Measurements from ENCODE around the gene TMEM39A.

TMEM39A gene

DNA sequence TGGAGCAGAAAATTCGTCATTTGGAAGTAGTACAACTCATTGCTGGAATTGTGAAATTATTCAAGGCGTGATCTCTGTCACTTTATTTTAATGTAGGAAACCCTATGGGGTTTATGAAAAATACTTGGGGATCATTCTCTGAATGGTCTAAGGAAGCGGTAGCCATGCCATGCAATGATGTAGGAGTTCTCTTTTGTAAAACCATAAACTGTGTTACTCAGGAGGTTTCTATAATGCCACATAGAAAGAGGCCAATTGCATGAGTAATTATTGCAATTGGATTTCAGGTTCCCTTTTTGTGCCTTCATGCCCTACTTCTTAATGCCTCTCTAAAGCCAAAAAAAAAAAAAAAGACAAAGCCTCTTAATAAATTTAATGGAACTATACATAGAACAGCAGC, 29.4 kb upstream of the TMEM39A start:
- DNase-seq (ENCODE audit: low read depth): no peak
- peaks cover 36% of the 10 kb centered on the region for H3K36me3 ChIP-seq (ENCODE audit: control insufficient read depth, insufficient read depth, low read length, severe bottlenecking)
- H3K4me1 ChIP-seq (ENCODE audit: control insufficient read depth, insufficient read depth, low read length): peaks cover 6% of the 10 kb centered on the region
- H3K4me3 ChIP-seq (ENCODE audit: low read length): no peak overlapping the region
- no peaks in the 10 kb centered on the region for H3K27me3 ChIP-seq (replicated peaks; ENCODE audit: control insufficient read depth, insufficient read depth, low read length)
- no peaks in the 10 kb centered on the region for H3K9me3 ChIP-seq (ENCODE audit: control insufficient read depth, low read length)
- H3K9ac ChIP-seq (ENCODE audit: low read length): no peak overlapping the region

DNA sequence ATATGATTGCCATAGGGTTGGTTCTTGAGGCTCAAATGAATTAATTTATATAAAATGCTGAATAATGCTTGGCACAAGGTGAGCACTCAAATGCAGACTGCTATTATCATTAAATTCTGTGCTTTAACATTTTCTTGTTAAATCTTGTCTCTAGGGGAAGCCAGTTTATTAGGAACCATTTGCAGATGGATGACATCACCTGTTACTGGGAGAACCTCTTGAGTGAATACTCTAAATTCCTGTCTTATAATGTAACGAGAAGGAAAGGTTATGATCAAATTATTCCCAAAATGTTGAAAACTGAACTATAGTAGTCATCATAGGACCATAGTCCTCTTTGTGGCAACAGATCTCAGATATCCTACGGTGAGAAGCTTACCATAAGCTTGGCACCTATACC, 28.7 kb upstream of the TMEM39A start:
- Histone ChIP-seq H3K4me1 (ENCODE audit: control insufficient read depth, insufficient read depth, low read length) (no peaks in the 10 kb centered on the region), H3K36me3 (ENCODE audit: control insufficient read depth, insufficient read depth, low read length, severe bottlenecking) (peaks cover 40% of the 10 kb centered on the region), H3K9me3 (ENCODE audit: control insufficient read depth, low read length) (no peaks in the 10 kb centered on the region), H3K4me3 (ENCODE audit: low read length) (no peak overlapping the region), H3K9ac (ENCODE audit: low read length) (no peak overlapping the region), H3K27me3 (replicated peaks; ENCODE audit: control insufficient read depth, insufficient read depth, low read length) (no peaks in the 10 kb centered on the region)
- DNase-seq (ENCODE audit: low read depth): no peak

DNA sequence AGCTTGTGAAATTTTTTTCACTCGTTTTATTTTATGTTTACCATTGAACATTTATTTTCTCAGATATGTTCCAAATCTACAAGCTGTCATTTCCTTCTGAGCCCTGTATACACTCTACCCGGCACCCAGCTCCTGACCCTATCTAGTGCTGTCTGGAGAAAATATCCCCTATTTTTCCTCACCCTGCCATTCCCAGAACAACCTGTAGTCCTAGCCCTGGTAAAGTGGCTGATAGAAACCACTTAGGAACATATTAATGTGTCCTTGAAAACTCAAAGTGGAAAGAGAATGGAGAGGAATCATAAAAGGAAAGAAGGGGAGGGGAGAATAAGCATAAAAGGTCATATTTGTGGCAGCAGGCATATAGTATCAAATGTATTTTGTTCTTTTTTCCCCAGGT, 26.7 kb upstream of the TMEM39A start:
- Histone ChIP-seq H3K4me3 (ENCODE audit: low read length) (no peak overlapping the region), H3K4me1 (ENCODE audit: control insufficient read depth, insufficient read depth, low read length) (no peaks in the 10 kb centered on the region), H3K9me3 (ENCODE audit: control insufficient read depth, low read length) (no peaks in the 10 kb centered on the region), H3K27me3 (replicated peaks; ENCODE audit: control insufficient read depth, insufficient read depth, low read length) (no peaks in the 10 kb centered on the region), H3K36me3 (ENCODE audit: control insufficient read depth, insufficient read depth, low read length, severe bottlenecking) (peaks cover 59% of the 10 kb centered on the region), H3K9ac (ENCODE audit: low read length) (no peak overlapping the region)
- DNase-seq (ENCODE audit: low read depth): no peak

DNA sequence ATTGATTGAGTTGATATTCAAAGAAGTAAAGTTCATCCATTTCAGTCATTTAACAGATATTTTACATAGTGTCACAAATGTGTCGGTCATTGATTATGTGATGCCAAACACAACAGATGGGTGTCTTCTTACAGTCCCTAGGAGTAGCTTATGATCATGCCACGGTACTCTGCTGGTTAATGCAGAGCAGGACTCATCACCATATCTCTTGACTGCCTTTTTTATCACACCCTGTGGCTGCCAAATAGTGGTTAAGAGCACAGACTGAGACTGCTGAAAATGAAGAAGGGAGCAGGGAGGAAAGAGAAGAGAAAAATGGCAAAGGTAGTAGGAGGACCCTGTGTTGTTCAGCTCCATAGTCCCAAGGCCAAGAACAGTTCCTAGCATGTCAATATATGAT, 22.1 kb upstream of the TMEM39A start:
- peaks cover 3% of the 10 kb centered on the region for H3K4me1 ChIP-seq (ENCODE audit: control insufficient read depth, insufficient read depth, low read length)
- no peak overlapping the region for H3K9ac ChIP-seq (ENCODE audit: low read length)
- H3K27me3 ChIP-seq (replicated peaks; ENCODE audit: control insufficient read depth, insufficient read depth, low read length): no peaks in the 10 kb centered on the region
- DNase-seq (ENCODE audit: low read depth): no peak
- H3K9me3 ChIP-seq (ENCODE audit: control insufficient read depth, low read length): no peaks in the 10 kb centered on the region
- H3K4me3 ChIP-seq (ENCODE audit: low read length): no peak overlapping the region
- peaks cover 69% of the 10 kb centered on the region for H3K36me3 ChIP-seq (ENCODE audit: control insufficient read depth, insufficient read depth, low read length, severe bottlenecking)

DNA sequence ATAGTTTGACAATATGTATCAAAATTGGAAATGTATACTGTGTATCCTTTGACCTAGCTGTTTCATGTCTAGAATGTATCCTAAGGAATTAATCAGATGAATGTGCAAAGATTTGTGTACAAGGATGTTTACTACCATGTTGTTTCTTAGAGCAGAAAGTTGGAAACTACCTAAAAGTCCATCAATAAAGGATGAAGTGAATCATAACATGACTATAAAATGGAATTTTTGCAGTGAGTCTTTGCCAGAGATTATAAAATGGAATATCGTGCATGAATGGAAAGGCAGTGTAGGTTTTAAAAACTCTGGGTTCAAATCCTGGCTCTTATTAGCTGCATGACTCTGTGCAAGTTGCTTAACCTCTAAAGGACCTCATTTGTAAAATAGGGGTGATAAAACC, 19.7 kb upstream of the TMEM39A start:
- peaks cover 3% of the 10 kb centered on the region for H3K4me1 ChIP-seq (ENCODE audit: control insufficient read depth, insufficient read depth, low read length)
- no peak for DNase-seq (ENCODE audit: low read depth)
- H3K9me3 ChIP-seq (ENCODE audit: control insufficient read depth, low read length): no peaks in the 10 kb centered on the region
- peaks cover 49% of the 10 kb centered on the region for H3K36me3 ChIP-seq (ENCODE audit: control insufficient read depth, insufficient read depth, low read length, severe bottlenecking)
- H3K9ac ChIP-seq (ENCODE audit: low read length): no peak overlapping the region
- H3K27me3 ChIP-seq (replicated peaks; ENCODE audit: control insufficient read depth, insufficient read depth, low read length): no peaks in the 10 kb centered on the region
- H3K4me3 ChIP-seq (ENCODE audit: low read length): no peak overlapping the region

DNA sequence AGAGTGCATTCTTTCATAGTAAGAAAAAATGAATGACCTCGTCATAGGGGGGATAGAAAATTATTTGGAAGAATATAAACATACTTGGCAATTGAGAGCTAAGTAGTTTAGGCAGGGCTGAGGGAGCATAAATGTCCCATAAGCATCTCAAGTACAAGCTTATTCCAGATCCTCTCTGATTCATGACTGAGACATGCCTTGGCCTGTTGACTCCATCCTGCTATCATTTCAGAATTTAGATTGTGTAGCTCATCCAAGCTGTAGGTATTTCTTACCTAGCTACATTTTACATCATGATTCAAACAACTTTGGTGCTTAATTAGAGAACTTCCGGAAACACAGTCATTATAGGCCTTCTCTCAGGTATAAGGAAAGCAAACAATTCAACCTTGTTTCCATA, 17.7 kb upstream of the TMEM39A start:
- Histone ChIP-seq H3K4me1 (ENCODE audit: control insufficient read depth, insufficient read depth, low read length) (peaks cover 3% of the 10 kb centered on the region), H3K9ac (ENCODE audit: low read length) (no peak overlapping the region), H3K4me3 (ENCODE audit: low read length) (no peak overlapping the region), H3K27me3 (replicated peaks; ENCODE audit: control insufficient read depth, insufficient read depth, low read length) (no peaks in the 10 kb centered on the region), H3K9me3 (ENCODE audit: control insufficient read depth, low read length) (no peaks in the 10 kb centered on the region), H3K36me3 (ENCODE audit: control insufficient read depth, insufficient read depth, low read length, severe bottlenecking) (peaks cover 46% of the 10 kb centered on the region)
- peak; percentile 19 for DNase-seq (ENCODE audit: low read depth)

DNA sequence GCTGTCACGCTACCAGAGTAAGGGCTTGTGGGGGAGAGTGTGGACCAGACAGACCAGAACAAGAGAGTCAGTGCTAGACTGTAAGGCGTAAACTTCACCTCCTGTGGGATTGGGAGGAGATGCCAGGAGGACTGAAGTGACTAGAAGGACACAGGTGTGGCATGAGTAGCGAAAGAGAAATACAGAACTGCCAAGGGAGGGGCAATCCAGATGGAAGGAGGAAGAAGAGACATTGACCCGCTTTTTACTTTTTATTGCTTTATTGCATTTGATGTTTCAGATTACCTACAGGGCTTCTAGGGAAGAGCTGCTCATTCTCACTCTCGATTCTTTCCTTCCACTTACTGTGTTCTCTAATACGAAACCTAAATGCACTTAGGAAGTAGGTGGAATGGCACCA, 7.5 kb upstream of the TMEM39A start:
- DNase-seq (ENCODE audit: low read depth): no peak
- Histone ChIP-seq H3K4me1 (ENCODE audit: control insufficient read depth, insufficient read depth, low read length) (peaks cover 16% of the 10 kb centered on the region), H3K27me3 (replicated peaks; ENCODE audit: control insufficient read depth, insufficient read depth, low read length) (no peaks in the 10 kb centered on the region), H3K9me3 (ENCODE audit: control insufficient read depth, low read length) (no peaks in the 10 kb centered on the region), H3K9ac (ENCODE audit: low read length) (no peak overlapping the region), H3K4me3 (ENCODE audit: low read length) (no peak overlapping the region), H3K36me3 (ENCODE audit: control insufficient read depth, insufficient read depth, low read length, severe bottlenecking) (peaks cover 26% of the 10 kb centered on the region)

DNA sequence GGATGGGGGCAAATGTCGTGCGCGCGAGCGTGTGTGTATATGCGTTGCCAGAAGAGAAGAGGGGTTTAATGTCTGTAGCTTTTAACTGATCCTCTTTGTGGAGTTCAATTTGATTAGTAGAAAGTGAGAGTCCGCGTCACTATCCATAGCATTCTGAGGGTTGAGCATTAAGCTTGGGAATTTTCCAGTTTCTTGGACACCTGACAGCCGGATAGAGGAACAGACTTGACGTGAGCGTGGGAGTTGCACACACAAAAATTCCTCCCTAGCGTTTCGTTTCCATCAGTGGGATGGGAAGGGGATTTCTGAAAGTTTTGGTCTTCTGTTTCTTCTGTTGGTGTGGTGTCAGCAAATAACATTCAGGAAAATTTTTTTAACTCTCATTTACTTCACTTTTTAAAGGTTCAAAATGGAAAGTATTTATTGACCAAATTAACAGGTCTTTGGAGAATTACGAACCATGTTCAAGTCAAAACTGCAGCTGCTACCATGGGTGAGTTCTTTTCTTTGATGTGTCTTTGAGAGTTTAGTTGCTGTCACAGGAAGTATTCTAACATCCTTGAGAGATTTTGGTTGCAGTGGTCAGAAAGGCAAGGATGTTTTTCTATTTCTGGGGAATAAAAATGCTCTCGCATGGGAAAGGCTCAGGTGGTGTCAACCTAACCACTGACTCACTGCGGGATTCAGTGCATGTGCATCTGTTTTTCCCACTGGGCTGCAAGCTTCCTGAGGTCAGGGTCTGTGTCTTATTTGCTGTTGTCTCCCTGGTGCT, 6.2 kb upstream of the TMEM39A start:
- H3K4me3 ChIP-seq (ENCODE audit: low read length): peak overlapping the region; percentile 97
- no peaks in the 10 kb centered on the region for H3K27me3 ChIP-seq (replicated peaks; ENCODE audit: control insufficient read depth, insufficient read depth, low read length)
- peak; percentile 62 for DNase-seq (ENCODE audit: low read depth)
- H3K36me3 ChIP-seq (ENCODE audit: control insufficient read depth, insufficient read depth, low read length, severe bottlenecking): peaks cover 20% of the 10 kb centered on the region
- no peaks in the 10 kb centered on the region for H3K9me3 ChIP-seq (ENCODE audit: control insufficient read depth, low read length)
- H3K9ac ChIP-seq (ENCODE audit: low read length): peak overlapping the region; percentile 94
- peaks cover 16% of the 10 kb centered on the region for H3K4me1 ChIP-seq (ENCODE audit: control insufficient read depth, insufficient read depth, low read length)

DNA sequence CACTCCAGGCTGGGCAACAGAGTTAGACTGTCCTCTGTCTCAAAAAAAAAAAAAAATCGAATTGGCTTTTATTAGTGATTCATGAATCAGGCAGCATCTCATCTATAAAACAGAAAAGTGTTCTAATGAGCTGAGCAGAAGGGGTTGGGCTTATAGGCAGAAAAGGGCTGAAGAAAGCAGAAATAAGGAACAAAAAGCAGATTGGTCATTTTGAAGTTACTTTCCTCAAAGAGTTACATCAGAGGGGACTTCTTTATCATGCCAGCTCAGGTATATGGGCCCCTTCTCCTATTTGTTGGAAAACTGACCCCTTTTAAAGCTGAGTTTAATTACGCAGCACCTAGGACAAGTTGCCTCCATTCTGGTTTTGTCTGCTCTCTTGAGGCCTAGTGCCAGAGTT, 4.6 kb upstream of the TMEM39A start:
- peak overlapping the region; percentile 97 for H3K4me3 ChIP-seq (ENCODE audit: low read length)
- peak overlapping the region; percentile 94 for H3K9ac ChIP-seq (ENCODE audit: low read length)
- H3K9me3 ChIP-seq (ENCODE audit: control insufficient read depth, low read length): no peaks in the 10 kb centered on the region
- DNase-seq (ENCODE audit: low read depth): no peak
- no peaks in the 10 kb centered on the region for H3K27me3 ChIP-seq (replicated peaks; ENCODE audit: control insufficient read depth, insufficient read depth, low read length)
- H3K4me1 ChIP-seq (ENCODE audit: control insufficient read depth, insufficient read depth, low read length): peaks cover 21% of the 10 kb centered on the region
- peaks cover 12% of the 10 kb centered on the region for H3K36me3 ChIP-seq (ENCODE audit: control insufficient read depth, insufficient read depth, low read length, severe bottlenecking)

DNA sequence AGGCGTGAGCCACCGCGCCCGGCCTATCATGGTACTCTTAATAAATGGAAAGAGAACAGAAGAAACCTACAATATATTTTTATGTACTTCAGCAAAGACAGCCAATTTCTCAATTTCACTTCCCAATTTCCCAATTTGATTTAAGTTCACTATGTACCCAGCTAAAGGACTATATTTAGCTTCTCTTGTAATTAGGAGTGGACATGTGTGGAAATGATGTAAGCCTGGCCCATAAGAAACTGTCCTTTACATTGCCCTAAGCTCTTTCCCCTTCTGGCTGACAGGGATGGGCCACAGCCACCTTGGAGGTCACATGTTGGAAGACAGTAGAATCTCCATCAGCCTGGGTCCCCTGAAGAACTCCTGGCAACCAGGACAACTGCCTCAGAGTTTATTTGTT, 6.2 kb downstream of the TMEM39A start:
- Histone ChIP-seq H3K9ac (ENCODE audit: low read length) (peak overlapping the region; percentile 12), H3K27me3 (replicated peaks; ENCODE audit: control insufficient read depth, insufficient read depth, low read length) (no peaks in the 10 kb centered on the region), H3K9me3 (ENCODE audit: control insufficient read depth, low read length) (no peaks in the 10 kb centered on the region), H3K4me3 (ENCODE audit: low read length) (no peak overlapping the region), H3K36me3 (ENCODE audit: control insufficient read depth, insufficient read depth, low read length, severe bottlenecking) (peaks cover 92% of the 10 kb centered on the region), H3K4me1 (ENCODE audit: control insufficient read depth, insufficient read depth, low read length) (peaks cover 61% of the 10 kb centered on the region)
- DNase-seq (ENCODE audit: low read depth): peak; percentile 19

DNA sequence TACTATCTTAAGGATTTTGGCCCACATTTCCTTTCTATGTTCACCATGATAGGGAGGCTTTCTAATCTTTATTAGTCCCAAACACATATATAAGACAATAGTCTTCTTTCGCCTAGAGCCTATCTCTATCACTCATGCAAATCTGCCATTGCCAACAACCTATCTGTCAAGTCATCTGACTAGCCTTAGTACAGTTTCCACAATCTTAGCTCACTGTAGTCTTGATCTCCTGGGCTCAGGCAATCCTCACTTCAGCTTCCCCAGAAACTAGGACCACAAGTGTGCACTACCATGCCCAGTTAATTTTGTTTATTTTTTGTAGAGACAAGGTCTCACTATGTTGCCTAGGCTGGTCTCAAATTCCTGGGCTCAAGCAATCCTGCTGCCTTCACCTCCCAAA, 6.9 kb downstream of the TMEM39A start:
- Histone ChIP-seq H3K4me1 (ENCODE audit: control insufficient read depth, insufficient read depth, low read length) (peaks cover 53% of the 10 kb centered on the region), H3K36me3 (ENCODE audit: control insufficient read depth, insufficient read depth, low read length, severe bottlenecking) (peaks cover 94% of the 10 kb centered on the region), H3K9ac (ENCODE audit: low read length) (peak overlapping the region; percentile 44), H3K27me3 (replicated peaks; ENCODE audit: control insufficient read depth, insufficient read depth, low read length) (no peaks in the 10 kb centered on the region), H3K4me3 (ENCODE audit: low read length) (peak overlapping the region; percentile 17), H3K9me3 (ENCODE audit: control insufficient read depth, low read length) (no peaks in the 10 kb centered on the region)
- DNase-seq (ENCODE audit: low read depth): no peak

DNA sequence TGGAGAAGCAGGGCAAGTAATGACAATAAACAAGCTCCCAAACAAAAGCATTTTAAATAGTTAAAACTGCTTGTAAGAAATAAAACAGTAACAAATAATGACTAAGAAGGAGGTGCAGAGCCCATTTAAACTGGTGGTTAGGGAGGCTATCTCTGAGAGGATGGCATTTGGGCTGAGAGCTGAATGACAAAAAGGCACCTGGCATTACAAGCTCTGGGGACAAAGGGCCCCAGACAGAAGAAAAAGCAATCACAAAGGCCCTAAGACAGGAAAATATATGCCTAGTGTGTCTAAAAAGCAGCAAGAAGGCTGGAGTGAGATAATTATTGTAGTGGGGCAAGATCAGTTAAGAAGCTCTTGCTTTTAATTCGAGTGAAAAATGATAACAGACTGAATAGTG, 9.6 kb downstream of the TMEM39A start:
- Histone ChIP-seq H3K9me3 (ENCODE audit: control insufficient read depth, low read length) (no peaks in the 10 kb centered on the region), H3K27me3 (replicated peaks; ENCODE audit: control insufficient read depth, insufficient read depth, low read length) (no peaks in the 10 kb centered on the region)

More for the DNA sequence above, 9.6 kb downstream of the TMEM39A start:
- H3K36me3 ChIP-seq (ENCODE audit: control insufficient read depth, insufficient read depth, low read length, severe bottlenecking): peaks cover 94% of the 10 kb centered on the region
- H3K4me1 ChIP-seq (ENCODE audit: control insufficient read depth, insufficient read depth, low read length): peaks cover 27% of the 10 kb centered on the region
- DNase-seq (ENCODE audit: low read depth): no peak
- H3K4me3 ChIP-seq (ENCODE audit: low read length): no peak overlapping the region
- no peak overlapping the region for H3K9ac ChIP-seq (ENCODE audit: low read length)

Measured in adipocyte (in vitro differentiated cells).